ENCODE data around the gene RBMS3.
"Not testable (repeated sequence)": the region's sequence is repeated elsewhere in the genome, so short reads cannot be mapped to it uniquely, and the experiment has no call there.

The RBMS3 gene

GRCh38 chr3:29429055-29429679 is 148.3 kb downstream of the RBMS3 start:
- no peak for DNase-seq (ENCODE audit: low spot score)

- no peak for DNase-seq (ENCODE audit: low spot score)
These were observed 149.7 kb downstream of the RBMS3 start for GRCh38 chr3:29430558-29430971.

GRCh38 chr3:29436612-29437323 is 155.9 kb downstream of the RBMS3 start:
- DNase-seq (ENCODE audit: low spot score): no peak

- no peak for DNase-seq (ENCODE audit: low spot score)
These were observed 157.7 kb downstream of the RBMS3 start for GRCh38 chr3:29438580-29438979.

- no peak for DNase-seq (ENCODE audit: low spot score)
These were observed 159.8 kb downstream of the RBMS3 start for GRCh38 chr3:29440413-29441305.

- DNase-seq (ENCODE audit: low spot score): no peak
These were observed 160.6 kb downstream of the RBMS3 start for GRCh38 chr3:29441422-29441821.

GRCh38 chr3:29447946-29448627 is 167.2 kb downstream of the RBMS3 start:
- DNase-seq (ENCODE audit: low spot score): peak; percentile 48

- DNase-seq (ENCODE audit: low spot score): no peak
These were observed 171.0 kb downstream of the RBMS3 start for GRCh38 chr3:29451920-29452319.

- DNase-seq (ENCODE audit: low spot score): no peak
These were observed 172.0 kb downstream of the RBMS3 start for GRCh38 chr3:29452934-29453283.

- no peak for DNase-seq (ENCODE audit: low spot score)
These were observed 172.6 kb downstream of the RBMS3 start for GRCh38 chr3:29453284-29454001.

- peak; percentile 88 for DNase-seq (ENCODE audit: low spot score)
These were observed 173.3 kb downstream of the RBMS3 start for GRCh38 chr3:29454161-29454611.

GRCh38 chr3:29456901-29457300 is 176.0 kb downstream of the RBMS3 start:
- DNase-seq (ENCODE audit: low spot score): no peak

GRCh38 chr3:29463304-29463703 is 182.4 kb downstream of the RBMS3 start:
- DNase-seq (ENCODE audit: low spot score): no peak

- DNase-seq (ENCODE audit: low spot score): no peak
These were observed 185.0 kb downstream of the RBMS3 start for GRCh38 chr3:29465836-29466235.

GRCh38 chr3:29466442-29466841 is 185.6 kb downstream of the RBMS3 start:
- DNase-seq (ENCODE audit: low spot score): peak; percentile 51

- DNase-seq (ENCODE audit: low spot score): no peak
These were observed 187.3 kb downstream of the RBMS3 start for GRCh38 chr3:29468187-29468586.

GRCh38 chr3:29473481-29474170 is 192.8 kb downstream of the RBMS3 start:
- not testable (repeated sequence) for DNase-seq (ENCODE audit: low spot score)

- DNase-seq (ENCODE audit: low spot score): no peak
These were observed 194.5 kb downstream of the RBMS3 start for GRCh38 chr3:29475305-29475840.

GRCh38 chr3:29475854-29476253 is 195.0 kb downstream of the RBMS3 start:
- DNase-seq (ENCODE audit: low spot score): no peak

GRCh38 chr3:29478611-29479010 is 197.7 kb downstream of the RBMS3 start:
- no peak for DNase-seq (ENCODE audit: low spot score)

- DNase-seq (ENCODE audit: low spot score): no peak
These were observed 200.4 kb downstream of the RBMS3 start for GRCh38 chr3:29481249-29481648.
